Measurements from ENCODE around the gene FAM181B.
"Not testable (repeated sequence)": the region's sequence is repeated elsewhere in the genome, so short reads cannot be mapped to it uniquely, and the experiment has no call there.

FAM181B gene

DNA sequence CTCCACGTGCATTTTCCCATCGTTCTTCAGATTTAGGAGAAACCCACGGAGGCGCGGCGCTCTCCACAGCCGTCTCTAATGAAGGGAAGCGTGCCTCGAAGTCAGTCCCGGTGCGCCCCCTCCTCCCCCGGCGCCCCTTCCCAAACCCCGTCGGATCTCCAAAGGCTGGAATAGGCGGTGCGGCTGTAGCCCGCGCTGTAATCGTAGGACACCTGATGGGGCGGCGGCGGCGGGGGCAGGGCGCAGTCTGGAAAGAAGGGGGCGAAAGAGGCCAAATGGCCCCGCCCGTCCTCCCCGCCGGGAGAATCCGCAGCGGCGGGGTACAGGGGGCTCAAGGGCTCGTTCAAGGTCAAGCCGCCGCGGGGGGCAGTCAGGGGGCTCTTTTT lies 1.3 kb downstream of the FAM181B start:
- DNase-seq = no peak

DNA sequence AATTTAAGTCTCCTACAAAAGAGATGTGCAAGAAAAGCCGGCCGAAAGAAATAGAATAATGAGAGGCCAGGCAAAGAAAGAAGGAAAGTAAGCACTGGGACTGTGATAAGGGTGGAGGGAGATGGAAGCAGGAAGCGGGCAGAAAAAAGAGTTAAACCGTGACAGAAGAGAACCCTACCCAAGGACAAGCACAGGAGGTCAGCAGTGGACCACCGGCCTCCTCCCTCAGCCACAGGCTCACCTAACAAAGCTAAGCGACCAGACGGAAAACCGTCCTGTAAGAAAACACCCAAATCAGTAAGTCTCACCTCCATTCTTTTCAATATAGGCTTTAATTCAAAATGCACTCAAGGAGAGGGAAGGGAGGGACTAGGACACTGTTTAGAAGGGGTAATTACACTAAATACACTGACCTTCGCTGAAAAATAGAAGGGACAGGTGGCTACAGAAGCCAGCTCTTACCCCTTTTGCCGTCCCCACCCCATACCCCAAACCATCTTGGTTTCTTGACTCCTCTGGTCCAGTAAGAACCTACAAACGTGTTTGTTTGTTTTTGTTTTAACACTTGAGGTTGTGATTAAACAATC lies 1.9 kb downstream of the FAM181B start:
- DNase-seq = no peak

DNA sequence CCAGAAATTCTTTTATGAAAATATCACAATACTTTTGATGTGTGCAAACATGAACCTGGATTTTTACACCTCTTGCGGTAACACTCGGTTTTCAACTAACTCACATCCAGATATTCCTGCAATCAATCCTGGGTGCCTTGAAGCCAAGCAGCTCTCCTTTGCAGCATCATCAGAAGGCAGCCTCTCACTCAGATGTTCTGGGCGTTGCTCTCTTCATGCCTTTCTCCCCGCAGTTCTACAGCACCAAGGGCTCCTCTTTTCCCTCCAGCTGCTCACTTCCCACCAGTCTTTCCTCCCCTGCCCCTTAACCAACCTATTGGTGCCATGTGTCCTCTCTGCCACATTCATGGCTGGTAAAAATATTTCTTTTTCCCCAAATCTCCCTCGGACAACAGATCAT lies 2.9 kb downstream of the FAM181B start:
- peak in 1 of 2 experiments; percentile 57 for DNase-seq

DNA sequence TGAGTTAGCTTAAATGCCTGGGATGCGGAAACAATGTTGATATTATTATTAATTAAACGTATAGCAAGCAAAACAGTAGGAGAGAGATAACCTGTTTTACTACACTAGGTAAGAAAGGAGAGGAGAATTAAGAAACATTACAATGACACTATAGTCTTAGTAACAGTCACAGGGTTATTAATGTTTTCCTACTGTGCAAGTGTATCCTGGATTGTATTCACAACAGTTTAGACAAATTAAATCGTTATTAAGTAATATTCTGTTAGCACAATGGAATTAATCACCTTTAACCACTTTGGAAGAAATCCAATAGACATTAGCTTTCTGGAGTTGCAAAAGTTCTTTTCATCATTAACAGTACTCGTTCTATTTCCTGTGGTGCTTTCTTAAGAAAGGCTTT lies 3.4 kb downstream of the FAM181B start:
- DNase-seq = no peak

DNA sequence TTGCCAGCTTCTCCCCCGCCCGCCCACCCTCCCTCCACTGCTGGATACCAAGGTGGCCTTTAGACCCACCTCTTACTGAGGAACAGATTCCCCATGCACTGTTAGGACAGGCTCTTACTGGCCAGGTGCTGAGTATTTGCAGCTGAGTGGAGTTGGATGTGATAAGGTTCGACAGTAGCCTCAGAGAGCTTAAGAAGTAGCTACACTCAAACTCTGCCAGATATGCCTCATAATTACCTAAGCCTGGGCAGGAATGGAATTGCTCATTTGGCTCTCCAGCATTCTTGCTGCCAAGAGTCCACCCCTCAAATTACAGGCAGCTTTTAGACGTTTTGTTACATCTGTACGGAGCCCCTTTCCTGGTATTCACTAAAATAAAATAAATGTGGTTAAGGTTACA lies 9.6 kb downstream of the FAM181B start:
- DNase-seq = peak; percentile 26 to 66

GRCh38 chr11:82722231-82722630 lies 11.4 kb downstream of the FAM181B start:
- peak; percentile 57 to 92 for DNase-seq

DNA sequence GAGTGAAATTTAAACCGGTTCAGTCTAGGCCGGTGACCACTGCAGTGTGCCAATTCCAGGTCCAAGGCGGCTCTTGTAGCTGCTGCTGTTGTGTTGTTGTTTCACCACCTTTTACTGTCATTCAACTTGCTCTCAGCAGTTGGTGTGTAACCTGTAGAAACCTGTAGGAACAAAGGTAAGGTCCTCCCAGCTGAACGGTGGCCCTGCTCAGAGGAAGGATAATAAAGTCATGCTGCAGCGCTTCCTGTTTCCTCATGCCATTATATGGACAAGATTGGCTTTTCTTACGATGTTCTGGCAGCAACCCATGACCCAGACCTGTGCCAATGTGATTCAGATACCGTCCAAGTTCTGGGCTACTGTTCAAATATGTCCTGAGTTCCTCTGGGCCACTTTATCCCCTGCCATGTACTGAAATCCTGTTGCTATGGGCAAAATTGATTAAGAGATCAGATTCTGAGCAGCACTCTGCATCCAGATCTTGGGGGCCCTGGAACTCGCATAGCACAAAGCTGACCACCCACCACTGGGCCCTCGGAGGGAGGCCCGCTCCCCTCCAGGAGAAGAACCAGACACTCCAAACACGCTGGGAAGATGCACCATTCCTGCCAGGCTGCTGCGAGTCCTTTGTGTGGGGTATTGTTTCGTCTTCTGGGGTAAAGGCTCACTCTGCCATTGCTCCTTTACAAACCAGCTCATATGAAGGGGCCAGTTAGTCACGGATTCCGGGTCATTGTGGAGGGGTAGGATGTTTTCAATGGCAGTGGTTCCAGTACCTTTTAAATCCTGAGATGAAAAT lies 13.2 kb downstream of the FAM181B start:
- DNase-seq = peak; percentile 30 to 85

GRCh38 chr11:82719361-82720105 lies 14.1 kb downstream of the FAM181B start:
- peak; percentile 62 to 94 for DNase-seq

DNA sequence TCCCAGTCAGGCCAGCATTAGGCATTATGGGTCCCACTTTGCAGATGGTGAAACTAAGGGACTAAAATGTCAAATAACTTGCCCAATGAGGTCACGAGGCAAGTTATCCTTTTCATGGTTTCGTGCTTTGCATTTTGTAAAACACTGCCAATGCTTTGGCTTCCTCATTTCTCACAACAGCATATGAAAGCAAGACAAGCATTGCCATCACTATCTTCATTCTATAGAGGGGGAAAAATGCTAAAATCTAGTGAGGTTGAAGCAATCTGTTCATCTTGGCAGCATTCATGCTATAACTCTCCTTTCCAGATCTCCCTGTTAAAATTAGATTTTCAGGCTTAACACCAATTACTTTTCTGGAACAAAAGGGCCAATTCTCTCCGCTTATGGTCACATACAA lies 14.8 kb downstream of the FAM181B start:
- peak; percentile 74 to 85 for DNase-seq

- DNase-seq = peak; percentile 79 to 88
Measured at GRCh38 chr11:82718307-82718706, 15.4 kb downstream of the FAM181B start.

- DNase-seq = peak in 1 of 2 experiments; percentile 63
Measured at GRCh38 chr11:82714346-82715174, 19.1 kb downstream of the FAM181B start.

DNA sequence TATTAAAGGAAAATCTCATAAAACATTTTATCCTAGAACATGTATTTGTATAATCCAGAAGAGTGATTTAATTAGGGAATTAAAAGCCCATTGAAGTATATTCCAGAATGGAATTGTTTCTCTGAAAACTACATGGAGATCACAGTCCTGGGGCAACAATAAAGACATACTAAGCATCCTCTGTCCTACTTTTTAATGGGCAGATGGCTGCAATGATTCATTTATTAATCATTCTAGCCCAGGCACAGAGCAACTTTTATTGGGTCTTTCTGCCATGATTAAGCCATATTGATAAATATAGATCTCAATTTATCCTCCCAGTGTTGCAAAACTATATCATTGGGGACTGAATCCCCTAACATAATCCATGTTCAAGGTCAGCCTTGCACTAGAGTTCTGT lies 22.0 kb downstream of the FAM181B start:
- peak in 1 of 2 experiments; percentile 92 for DNase-seq

DNA sequence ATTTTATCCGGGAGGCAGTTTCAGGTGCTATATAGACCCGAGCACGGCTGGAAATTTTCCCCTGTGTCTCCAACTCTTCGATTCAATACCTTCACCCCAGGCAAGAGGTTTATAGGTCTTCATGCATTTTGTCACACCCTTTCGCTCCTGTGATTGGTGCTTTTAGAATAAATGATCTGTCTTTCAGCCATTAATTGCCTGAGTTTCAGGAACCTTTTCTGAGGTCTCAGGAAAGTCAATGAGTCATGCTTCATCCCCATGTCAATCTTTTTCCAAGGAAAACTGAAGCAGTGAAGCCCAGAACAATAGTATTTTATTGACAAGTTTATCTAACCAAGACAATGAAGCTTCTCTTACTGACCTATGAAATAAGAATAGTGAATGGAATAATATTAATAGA lies 29.9 kb downstream of the FAM181B start:
- DNase-seq = no peak

- no peak for DNase-seq
Measured at GRCh38 chr11:82703226-82703625, 30.4 kb downstream of the FAM181B start.

DNA sequence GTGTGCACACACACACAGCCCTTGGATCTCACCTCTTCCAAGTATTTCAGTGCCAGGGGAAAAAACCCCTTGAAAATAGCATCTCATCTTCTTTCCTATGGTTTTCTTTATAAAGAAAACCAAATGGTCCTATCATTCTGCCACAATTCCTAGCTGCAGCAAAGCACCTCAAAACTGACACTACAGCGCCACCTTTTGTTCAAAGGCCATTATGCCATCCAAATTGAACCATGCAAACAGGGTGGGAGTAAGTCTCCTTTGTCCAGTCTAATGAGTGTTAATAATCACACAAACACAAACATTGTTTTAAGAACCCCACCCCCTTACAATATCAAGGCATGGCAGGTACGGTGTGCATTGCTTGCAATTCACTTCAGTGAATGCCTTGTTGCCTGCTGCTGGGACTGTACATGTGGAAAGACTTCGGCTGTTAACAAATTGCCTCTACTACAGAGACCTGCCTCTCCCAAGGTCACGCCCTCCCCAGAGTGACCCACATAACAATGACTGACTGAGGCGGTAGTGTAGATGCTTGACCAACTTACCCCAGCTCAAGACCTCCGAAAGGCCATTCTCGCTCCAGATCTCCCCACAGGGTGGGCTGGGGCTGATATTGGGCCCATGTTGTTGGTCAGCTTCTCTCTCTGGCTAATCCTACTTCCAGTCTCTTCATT lies 31.7 kb downstream of the FAM181B start:
- DNase-seq = peak; percentile 42 to 84

GRCh38 chr11:82698576-82699352 lies 34.9 kb downstream of the FAM181B start:
- DNase-seq = no peak

GRCh38 chr11:82692981-82693380 lies 40.7 kb downstream of the FAM181B start:
- DNase-seq = no peak

GRCh38 chr11:82689347-82689746 lies 44.3 kb downstream of the FAM181B start:
- not testable (repeated sequence) for DNase-seq

GRCh38 chr11:82686211-82686610 lies 47.5 kb downstream of the FAM181B start:
- no peak for DNase-seq

GRCh38 chr11:82683029-82683428 lies 50.6 kb downstream of the FAM181B start:
- DNase-seq = no peak

GRCh38 chr11:82682003-82682751 lies 51.5 kb downstream of the FAM181B start:
- DNase-seq = peak; percentile 77 to 78

Measured in NCI-H446 (cell line).